Measurements from ENCODE around the gene ADAMTSL3. TPM values are rescaled to one million over a fixed set of nuclear protein-coding genes. Genes with fewer than 3 reads are reported as not detected.

ADAMTSL3 gene
- total RNA-seq, 1 donor = 2.0 TPM

DNA sequence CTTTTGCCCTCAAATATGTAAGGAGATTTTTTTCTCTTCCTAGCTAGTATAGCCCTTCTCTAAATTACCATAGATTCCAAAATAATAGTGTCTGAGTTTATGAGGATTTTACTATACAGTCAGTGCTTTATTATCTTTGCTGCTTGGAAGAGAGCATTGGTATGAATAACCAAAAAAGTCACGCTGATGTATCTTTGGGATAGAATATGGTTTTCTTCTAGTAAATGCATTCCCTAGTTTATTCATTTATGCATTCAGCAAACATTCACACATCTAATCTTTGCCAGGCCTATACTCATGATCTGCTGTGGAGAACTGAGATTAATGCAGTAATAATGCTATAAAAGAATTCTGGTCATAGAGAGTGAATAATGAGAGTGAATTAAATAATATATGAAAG, 356.3 kb downstream of the ADAMTSL3 start:
- DNase-seq (ENCODE audit: low read depth) = no peak
- no peak overlapping the region for H3K4me3 ChIP-seq (ENCODE audit: low read depth, low read length)
- no peak for TF ChIP-seq CTCF (IDR thresholded peaks at IDR 0.05; ENCODE audit: insufficient read depth, low read length)

GRCh38 chr15:84016371-84016770, 362.4 kb downstream of the ADAMTSL3 start:
- no peak for DNase-seq (ENCODE audit: low read depth)
- no peak overlapping the region for H3K4me3 ChIP-seq (ENCODE audit: low read depth, low read length)
- no peak for TF ChIP-seq CTCF (IDR thresholded peaks at IDR 0.05; ENCODE audit: insufficient read depth, low read length)

DNA sequence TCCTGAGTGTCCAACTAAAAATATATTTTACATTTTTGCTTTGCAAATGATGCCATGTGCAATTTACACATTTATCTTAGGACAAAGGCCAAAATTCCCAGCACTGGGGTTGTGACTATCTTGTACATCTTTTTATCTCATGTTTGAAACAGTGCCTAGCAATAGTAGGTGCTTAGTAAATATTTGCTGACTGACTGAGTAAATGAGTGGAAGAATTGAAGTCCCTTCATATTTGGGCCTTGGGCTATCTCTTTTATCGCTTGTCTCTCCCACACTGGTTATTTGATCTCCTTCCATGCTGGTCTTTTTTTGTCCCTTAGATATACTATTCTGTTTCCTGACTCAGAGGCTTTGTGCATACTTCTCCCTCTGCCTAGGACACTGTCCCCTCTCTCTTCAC, 368.6 kb downstream of the ADAMTSL3 start:
- TF ChIP-seq CTCF (IDR thresholded peaks at IDR 0.05; ENCODE audit: insufficient read depth, low read length) = no peak
- DNase-seq (ENCODE audit: low read depth) = no peak
- no peak overlapping the region for H3K4me3 ChIP-seq (ENCODE audit: low read depth, low read length)

GRCh38 chr15:84023636-84024035, 369.7 kb downstream of the ADAMTSL3 start:
- no peak overlapping the region for H3K4me3 ChIP-seq (ENCODE audit: low read depth, low read length)
- peak; percentile 56 for DNase-seq (ENCODE audit: low read depth)
- TF ChIP-seq CTCF (IDR thresholded peaks at IDR 0.05; ENCODE audit: insufficient read depth, low read length) = peak; percentile 69

GRCh38 chr15:84033793-84034553, 380.1 kb downstream of the ADAMTSL3 start:
- TF ChIP-seq CTCF (IDR thresholded peaks at IDR 0.05; ENCODE audit: insufficient read depth, low read length) = no peak
- peak; percentile 13 for DNase-seq (ENCODE audit: low read depth)
- no peak overlapping the region for H3K4me3 ChIP-seq (ENCODE audit: low read depth, low read length)

DNA sequence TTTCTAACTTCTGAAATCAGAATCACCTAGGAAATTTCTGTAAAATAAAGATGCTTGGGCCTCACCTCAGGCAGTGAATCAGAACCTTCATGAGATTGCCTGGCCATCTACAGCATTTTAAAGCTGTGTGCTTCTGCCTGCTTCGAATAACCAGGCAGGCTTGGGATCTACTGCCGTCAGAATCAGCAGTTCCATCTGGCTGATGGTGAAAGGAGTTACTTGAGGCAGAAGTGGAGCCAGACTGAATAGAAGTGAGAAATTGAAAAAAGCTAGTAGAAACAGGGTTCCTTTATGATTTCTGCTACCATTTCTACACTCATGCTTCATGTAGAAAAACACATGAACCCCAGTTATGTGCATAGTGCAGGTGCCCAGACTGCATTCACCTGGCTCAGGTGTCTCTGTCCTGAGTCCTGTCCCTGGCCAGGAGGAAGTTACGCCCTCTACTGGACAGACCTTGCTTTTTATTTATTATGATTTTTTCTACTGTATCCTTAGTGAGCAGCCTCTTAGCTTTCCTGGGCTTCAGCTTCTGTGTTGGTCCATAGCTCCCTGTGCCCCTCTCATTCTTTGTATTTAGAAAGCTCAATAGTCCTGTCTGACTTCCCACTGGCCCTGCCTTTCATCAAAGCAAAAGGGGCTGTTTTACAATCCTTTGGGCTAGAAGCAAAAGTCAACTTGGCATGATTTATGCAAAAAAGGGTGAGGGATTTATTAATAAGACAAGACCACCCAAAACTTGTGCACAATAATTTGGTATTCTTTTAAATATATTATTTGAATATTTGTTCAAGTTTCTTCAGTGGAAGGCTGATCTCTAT, 380.9 kb downstream of the ADAMTSL3 start:
- peak; percentile 23 for TF ChIP-seq CTCF (IDR thresholded peaks at IDR 0.05; ENCODE audit: insufficient read depth, low read length)
- no peak for DNase-seq (ENCODE audit: low read depth)
- H3K4me3 ChIP-seq (ENCODE audit: low read depth, low read length) = no peak overlapping the region

Data from fibroblast of the aortic adventitia (primary cell).